ENCODE results near the gene TNS4.

DNA sequence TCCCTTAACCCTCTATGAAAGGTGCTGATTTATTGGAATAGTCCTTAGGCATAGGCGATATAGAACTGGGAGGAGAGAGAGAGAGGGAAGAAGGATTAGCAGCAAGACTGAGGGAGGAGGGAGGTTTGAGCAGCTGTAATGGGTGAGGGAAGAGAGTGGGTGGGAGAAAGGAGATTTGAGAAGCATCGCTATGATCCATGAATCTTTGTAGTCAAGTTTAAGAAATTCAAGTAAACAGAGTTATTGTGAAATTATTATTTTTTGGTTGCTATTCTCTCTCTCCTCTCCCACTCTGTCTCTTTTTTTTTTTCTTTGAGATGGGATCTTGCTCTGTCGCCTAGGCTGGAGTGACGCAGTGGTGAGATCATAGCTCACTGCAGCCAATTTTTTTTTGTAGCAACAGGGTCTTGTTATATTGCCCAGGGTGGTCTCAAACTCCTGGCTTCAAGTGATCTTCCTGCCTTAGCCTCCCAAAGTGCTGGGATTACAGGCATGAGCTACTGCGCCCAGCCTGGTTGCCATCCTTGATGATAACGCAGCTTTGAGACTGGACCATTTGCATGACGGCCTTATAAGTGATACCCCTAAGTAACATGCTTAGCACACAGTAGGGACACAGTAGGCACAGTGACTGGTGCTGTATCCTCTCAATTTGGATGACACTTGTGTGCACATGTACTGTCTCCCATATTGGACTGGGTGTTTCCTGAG, 21.0 kb upstream of the TNS4 start:
- TF ChIP-seq, protein P1, sequence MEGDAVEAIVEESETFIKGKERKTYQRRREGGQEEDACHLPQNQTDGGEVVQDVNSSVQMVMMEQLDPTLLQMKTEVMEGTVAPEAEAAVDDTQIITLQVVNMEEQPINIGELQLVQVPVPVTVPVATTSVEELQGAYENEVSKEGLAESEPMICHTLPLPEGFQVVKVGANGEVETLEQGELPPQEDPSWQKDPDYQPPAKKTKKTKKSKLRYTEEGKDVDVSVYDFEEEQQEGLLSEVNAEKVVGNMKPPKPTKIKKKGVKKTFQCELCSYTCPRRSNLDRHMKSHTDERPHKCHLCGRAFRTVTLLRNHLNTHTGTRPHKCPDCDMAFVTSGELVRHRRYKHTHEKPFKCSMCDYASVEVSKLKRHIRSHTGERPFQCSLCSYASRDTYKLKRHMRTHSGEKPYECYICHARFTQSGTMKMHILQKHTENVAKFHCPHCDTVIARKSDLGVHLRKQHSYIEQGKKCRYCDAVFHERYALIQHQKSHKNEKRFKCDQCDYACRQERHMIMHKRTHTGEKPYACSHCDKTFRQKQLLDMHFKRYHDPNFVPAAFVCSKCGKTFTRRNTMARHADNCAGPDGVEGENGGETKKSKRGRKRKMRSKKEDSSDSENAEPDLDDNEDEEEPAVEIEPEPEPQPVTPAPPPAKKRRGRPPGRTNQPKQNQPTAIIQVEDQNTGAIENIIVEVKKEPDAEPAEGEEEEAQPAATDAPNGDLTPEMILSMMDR (IDR thresholded peaks at IDR 0.05), result no peak
- no peak for TF ChIP-seq EZH2 (IDR thresholded peaks at IDR 0.05)
